SK-N-MC (cell line): Measurements from ENCODE around the gene NRAP.

Experiments used
- EZH2 ChIP-seq: fragments of 200-600 bp; sonication (generic); IDR thresholded peaks from one replicate; pipeline ENCODE4 v1.6.1; 2017; ENCODE audit warnings: antibody characterized with exemption
- FOXP2 ChIP-seq: optimal IDR thresholded peaks from 2 replicates; pipeline ENCODE3; 2011; ENCODE audit warnings: mild to moderate bottlenecking, moderate library complexity; ENCODE audit not compliant: insufficient read depth; ENCODE audit errors: extremely low read length, control extremely low read depth
- POLR2AphosphoS5 ChIP-seq: IDR thresholded peaks from 2 replicates; pipeline ENCODE4 v1.6.1; 2012; ENCODE audit warnings: mild to moderate bottlenecking, low read depth, low read length, borderline replicate concordance

GRCh38 chr10:113604572-113604971 is 59.3 kb downstream of the NRAP start:
- TF ChIP-seq EZH2: no peak
- no peak for TF ChIP-seq FOXP2
- no peak for TF ChIP-seq POLR2AphosphoS5
